Gastrocnemius medialis (tissue), 4 donors: ENCODE results near the gene HOXA4. TPM values are rescaled to one million over a fixed set of nuclear protein-coding genes. Genes with fewer than 3 reads are reported as not detected.
A peak's percentile ranks its signal among the peaks of the same experiment; 100 is the strongest.

Source experiments
- ATAC-seq, 2 donors: fragments of 150-250 bp; one replicate each; pipeline ENCODE4 v1.9.1; 2016
- DNase-seq, 2 donors: peaks; one replicate each; pipeline ENCODE4 v3.0.0-alpha.2; 2019
- H3K27ac ChIP-seq, 4 donors: fragments of 200-600 bp; sonication (generic); 1 replicate in 1 of 4; 2 replicates in 3 of 4; pipeline ENCODE4 v1.5.1; 2016 to 2018; ENCODE audit warnings: mild to moderate bottlenecking in 2 of 4, moderate library complexity in 1 of 4
- H3K27me3 ChIP-seq, 3 donors: fragments of 200-600 bp; sonication (generic) in 2 of 3; 1 replicate in 1 of 3; 2 replicates in 2 of 3; pipeline versions ENCODE4 v1.5.1 to v1.6.0; 2016 to 2019; ENCODE audit warnings: mild to moderate bottlenecking in 1 of 3, moderate library complexity in 1 of 3
- H3K36me3 ChIP-seq, 2 donors: fragments of 200-600 bp; sonication (generic) in 1 of 2; one replicate each; pipeline ENCODE4 v1.5.1; 2017 to 2018
- H3K4me1 ChIP-seq, 2 donors: fragments of 200-600 bp; sonication (generic) in 1 of 2; one replicate each; pipeline ENCODE4 v1.5.1; 2016 to 2017; ENCODE audit warnings: mild to moderate bottlenecking in 2 of 2
- H3K4me3 ChIP-seq, 4 donors: fragments of 200-600 bp; sonication (generic) in 3 of 4; 1 replicate in 1 of 4; 2 replicates in 3 of 4; pipeline ENCODE4 v1.5.1; 2016 to 2019; ENCODE audit warnings: mild to moderate bottlenecking in 2 of 4
- H3K9me3 ChIP-seq, 3 donors: fragments of 200-600 bp; sonication (generic) in 2 of 3; 1 replicate in 1 of 3; 2 replicates in 2 of 3; pipeline ENCODE4 v1.5.1; 2016 to 2019
- POLR2A ChIP-seq, 2 donors: fragments of 450-650 bp; IDR thresholded peaks; one replicate each; pipeline ENCODE4 v1.6.1; 2017; ENCODE audit warnings: antibody characterized with exemption in 2 of 2, mild to moderate bottlenecking in 2 of 2, moderate library complexity in 2 of 2
- in situ Hi-C, 4 donors: fragments of 200-750 bp; cut with MboI; loops; one replicate each; pipeline versions ENCODE4 v1.15.0 to v1.8.0; 2017; ENCODE audit warnings: low sequenced_read_pairs in 4 of 4
- intact Hi-C: fragments of 100-400 bp; cut with DNase I; formaldehyde crosslinking; loops from one replicate; pipeline ENCODE4 v1.15.1; 2023; ENCODE audit warnings: low total_unique reads
- total RNA-seq, 4 donors: library from RNA; depleted of rRNA; stranded (reverse); fragments of >200 nt; gene quantifications; one replicate each; pipeline versions ENCODE4 v1.1.0 to v1.2.3, GENCODE V29; 2016
- TF ChIP-seq, protein P1 (sequence below), 5 experiments: fragments of 450-650 bp in 3 of 5; fragments of 200-600 bp in 2 of 5; sonication (generic) in 2 of 5; IDR thresholded peaks in 4 of 5; conservative IDR thresholded peaks in 1 of 5; 1 replicate in 4 of 5; 2 replicates in 1 of 5; pipeline ENCODE4 v1.5.1; 2016 to 2019; ENCODE audit warnings: antibody characterized with exemption in 5 of 5, mild to moderate bottlenecking in 3 of 5, moderate library complexity in 3 of 5

Gene HOXA4
- total RNA-seq, 4 donors from 2014 or later: 1.7 to 4.2 (median 2.9) TPM

DNA sequence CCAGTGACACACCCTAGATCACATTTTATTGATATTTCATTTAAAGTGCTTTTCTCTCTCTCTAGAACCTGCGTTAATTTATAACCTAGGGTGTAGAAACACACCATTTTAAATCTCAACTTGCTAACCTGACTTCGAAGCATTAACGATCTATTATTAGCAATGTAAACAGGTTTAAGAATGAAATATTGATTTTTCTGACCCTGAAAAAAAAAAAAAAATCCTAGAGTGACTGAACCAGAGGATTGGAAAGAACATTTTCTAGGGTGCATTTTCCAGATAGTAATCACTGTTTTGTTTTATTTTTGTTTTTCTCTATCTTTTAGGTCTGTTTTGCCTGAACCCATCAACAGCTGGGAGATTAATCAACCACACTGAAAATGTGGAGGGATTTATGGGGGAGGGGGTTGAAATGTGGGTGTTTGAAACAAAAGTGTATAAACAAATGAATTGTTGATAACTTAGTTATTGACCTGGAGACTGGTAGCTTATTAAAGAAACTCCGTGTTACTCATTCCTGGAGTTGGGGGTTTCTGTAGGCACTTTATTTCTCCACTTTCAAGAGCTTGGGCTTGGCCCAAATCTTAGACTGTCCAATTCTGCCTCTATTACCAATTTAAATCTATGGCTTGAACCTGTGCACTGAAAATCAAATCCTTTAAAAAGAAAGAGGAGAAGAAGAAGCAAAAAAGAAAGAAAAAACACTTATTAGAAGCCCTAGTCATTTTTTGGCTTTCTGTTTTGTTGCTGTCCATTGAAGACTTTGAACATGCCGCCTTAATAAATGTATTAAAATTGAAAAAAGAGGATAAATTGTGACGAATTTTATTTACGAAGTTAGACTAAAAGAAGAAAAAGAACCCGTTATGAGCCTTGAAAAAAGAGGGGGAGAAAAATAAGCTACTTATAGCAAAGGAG, 30.8 kb downstream of the HOXA4 start:
- Histone ChIP-seq H3K4me1 (peaks cover 11 to 24% of the 10 kb centered on the region in 2 donors), H3K9me3 (no peaks in the 10 kb centered on the region), H3K36me3 (no peaks in the 10 kb centered on the region), H3K4me3 (no peak overlapping the region), H3K27ac (peak overlapping the region in 1 of 4 donors; percentile 19), H3K27me3 (no peaks in the 10 kb centered on the region)
- DNase-seq: no peak
- ATAC-seq: no peak
- TF ChIP-seq POLR2A (IDR thresholded peaks at IDR 0.05): no peak
- TF ChIP-seq, protein P1, sequence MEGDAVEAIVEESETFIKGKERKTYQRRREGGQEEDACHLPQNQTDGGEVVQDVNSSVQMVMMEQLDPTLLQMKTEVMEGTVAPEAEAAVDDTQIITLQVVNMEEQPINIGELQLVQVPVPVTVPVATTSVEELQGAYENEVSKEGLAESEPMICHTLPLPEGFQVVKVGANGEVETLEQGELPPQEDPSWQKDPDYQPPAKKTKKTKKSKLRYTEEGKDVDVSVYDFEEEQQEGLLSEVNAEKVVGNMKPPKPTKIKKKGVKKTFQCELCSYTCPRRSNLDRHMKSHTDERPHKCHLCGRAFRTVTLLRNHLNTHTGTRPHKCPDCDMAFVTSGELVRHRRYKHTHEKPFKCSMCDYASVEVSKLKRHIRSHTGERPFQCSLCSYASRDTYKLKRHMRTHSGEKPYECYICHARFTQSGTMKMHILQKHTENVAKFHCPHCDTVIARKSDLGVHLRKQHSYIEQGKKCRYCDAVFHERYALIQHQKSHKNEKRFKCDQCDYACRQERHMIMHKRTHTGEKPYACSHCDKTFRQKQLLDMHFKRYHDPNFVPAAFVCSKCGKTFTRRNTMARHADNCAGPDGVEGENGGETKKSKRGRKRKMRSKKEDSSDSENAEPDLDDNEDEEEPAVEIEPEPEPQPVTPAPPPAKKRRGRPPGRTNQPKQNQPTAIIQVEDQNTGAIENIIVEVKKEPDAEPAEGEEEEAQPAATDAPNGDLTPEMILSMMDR (IDR thresholded peaks at IDR 0.05 in 4 of 5, conservative IDR thresholded peaks at IDR 0.05 in 1 of 5): no peak
- in situ Hi-C loops (no loop called here), intact Hi-C loops (no loop called here)

DNA sequence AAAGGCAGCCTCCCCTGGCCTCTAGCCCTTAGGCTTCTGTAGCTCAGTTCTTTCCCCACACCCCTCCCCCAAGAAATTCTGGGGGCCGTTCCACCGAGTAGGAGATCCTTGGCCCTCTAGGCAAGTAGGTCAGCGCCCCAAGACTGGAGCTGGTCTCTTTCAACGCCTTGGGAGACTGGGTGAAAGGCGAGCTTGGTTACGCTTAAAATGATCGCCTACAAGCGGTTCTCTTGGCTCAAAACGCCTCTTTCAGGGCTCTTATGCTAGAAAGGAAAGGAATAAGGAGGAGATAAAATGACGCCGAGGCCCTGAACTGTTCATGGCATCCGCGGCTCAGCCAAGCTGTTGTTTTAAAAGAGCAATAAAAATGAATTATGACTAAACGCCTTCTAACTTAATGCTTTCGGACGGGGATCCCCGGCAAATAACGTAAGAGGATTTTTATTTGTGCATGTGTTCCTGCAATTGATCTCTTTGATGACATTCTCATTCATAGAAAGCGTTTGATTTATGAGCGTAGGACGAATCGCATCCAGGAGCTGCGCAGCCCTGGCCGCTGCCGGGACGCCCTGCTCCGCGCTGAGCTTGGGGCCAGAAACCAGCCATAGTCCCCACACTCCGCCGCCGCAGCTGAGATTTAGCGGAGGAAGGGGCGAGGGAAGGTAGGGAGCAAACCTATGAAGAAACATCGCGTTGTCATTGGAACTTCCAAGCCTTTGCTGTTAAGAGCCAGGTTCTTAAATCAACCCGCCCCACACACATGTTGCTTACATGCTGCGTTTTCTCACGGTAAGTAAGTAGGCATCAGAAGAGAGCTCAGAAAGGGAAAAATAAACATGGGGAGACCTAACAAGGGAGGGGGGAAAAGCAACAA, 31.7 kb downstream of the HOXA4 start:
- Histone ChIP-seq H3K4me3 (peak overlapping the region; percentile 29 to 78 (median 34)), H3K9me3 (no peaks in the 10 kb centered on the region), H3K4me1 (peaks cover 11 to 24% of the 10 kb centered on the region in 2 donors), H3K27me3 (no peaks in the 10 kb centered on the region), H3K36me3 (no peaks in the 10 kb centered on the region), H3K27ac (peak overlapping the region in 3 of 4 donors; percentile 21 to 78 (median 46))
- intact Hi-C loops (no loop called here), in situ Hi-C loops (no loop called here)
- peak in 1 of 2 donors; percentile 16 for ATAC-seq
- no peak for DNase-seq
- no peak for TF ChIP-seq POLR2A (IDR thresholded peaks at IDR 0.05)
- TF ChIP-seq, protein P1 (IDR thresholded peaks at IDR 0.05 in 4 of 5, conservative IDR thresholded peaks at IDR 0.05 in 1 of 5): no peak

DNA sequence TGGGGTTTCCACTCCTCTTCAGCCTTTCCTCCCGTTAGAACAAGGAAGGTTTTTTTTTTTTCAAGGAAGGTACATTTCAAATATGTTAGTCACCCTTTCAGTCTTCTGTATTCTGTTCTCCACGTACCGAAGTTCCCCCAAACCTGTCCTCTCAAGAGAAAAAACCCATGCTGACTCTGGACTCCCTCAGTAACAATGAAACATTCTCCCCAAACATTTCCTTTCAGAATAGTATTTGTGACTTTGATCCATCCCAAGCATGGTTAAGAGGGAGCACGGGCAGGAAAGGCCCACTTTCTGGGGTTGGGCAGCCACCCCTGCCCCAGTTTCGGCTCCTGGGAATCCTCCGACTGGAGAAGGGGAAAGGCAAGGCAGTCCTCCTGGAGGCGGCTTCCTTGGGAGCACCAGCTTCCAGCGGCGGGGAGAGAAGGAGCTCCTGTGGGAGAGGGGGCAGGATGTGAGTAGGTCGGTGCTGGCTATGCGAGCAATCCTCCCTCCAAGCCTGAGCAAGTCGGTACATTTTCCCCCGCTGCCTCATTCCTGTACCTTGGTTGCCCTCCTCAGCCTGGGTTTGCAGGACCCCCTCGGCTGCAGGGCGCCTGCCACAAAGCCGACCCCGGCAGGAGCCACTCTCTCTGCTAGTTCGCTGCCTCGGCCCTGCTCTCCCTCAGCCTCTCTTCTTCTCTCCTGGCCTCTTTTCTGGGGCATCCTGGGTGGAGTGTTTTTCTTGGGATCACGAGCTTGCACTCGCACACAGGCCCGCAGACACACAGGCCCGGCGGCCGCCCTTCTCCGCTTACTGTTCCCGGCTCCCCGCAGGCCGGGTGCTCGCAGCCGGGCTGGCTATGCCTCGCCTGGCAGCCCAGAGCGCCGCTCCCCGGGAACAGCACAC, 32.6 kb downstream of the HOXA4 start:
- DNase-seq (no peak), ATAC-seq (no peak)
- in situ Hi-C loops: no loop called here
- no peaks in the 10 kb centered on the region for H3K36me3 ChIP-seq
- H3K9me3 ChIP-seq: no peaks in the 10 kb centered on the region
- no peaks in the 10 kb centered on the region for H3K27me3 ChIP-seq
- intact Hi-C loops: loop anchor here (2.0 kb wide), 1 partner anchor 33 kb away; the partner anchor contains the start of gene HOXA4
- H3K4me3 ChIP-seq: peak overlapping the region; percentile 30 to 97 (median 58)
- peak overlapping the region in 3 of 4 donors; percentile 21 to 78 (median 46) for H3K27ac ChIP-seq
- H3K4me1 ChIP-seq: peaks cover 11 to 24% of the 10 kb centered on the region in 2 donors
- no peak for TF ChIP-seq POLR2A (IDR thresholded peaks at IDR 0.05)
- TF ChIP-seq, protein P1 (IDR thresholded peaks at IDR 0.05 in 4 of 5, conservative IDR thresholded peaks at IDR 0.05 in 1 of 5): no peak
